Dermis microvascular lymphatic vessel endothelial cell (primary cell): ENCODE results near the gene ZSWIM7. TPM values are rescaled to one million over a fixed set of nuclear protein-coding genes. Genes with fewer than 3 reads are reported as not detected.

Experiments used
- DNase-seq, 2 donors: peaks; one replicate each; pipeline versions ENCODE4 v3.0.0 to v3.0.0-alpha.2; 2010; ENCODE audit warnings: low read depth in 2 of 2
- total RNA-seq: library from RNA; depleted of rRNA; stranded (reverse); fragments of >200 nt; gene quantifications from 2 replicates; pipeline ENCODE4 v1.2.1, GENCODE V29; 2014

The ZSWIM7 gene
- total RNA-seq, 1 donor from 2014 or later, result 14.9 TPM

DNA sequence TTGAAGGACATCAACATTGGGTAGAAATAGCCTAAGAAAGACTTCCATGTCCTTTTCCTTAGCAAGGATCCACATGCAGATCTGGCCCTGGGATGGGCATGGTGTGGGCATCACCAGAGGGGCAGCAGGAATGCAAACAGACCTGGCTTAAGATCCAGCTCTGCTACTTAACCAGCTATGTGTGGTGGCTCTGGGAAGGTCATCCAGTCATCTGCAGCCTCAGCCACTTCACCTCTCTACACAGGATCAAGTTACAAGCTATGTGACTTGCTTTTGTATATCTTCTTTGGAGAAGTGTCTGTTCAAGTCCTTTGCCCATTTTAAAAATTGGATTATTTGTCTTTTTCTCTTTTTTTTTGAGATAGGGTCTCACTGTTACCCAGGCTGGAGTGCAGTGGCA, 68.1 kb downstream of the ZSWIM7 start:
- no peak for DNase-seq

DNA sequence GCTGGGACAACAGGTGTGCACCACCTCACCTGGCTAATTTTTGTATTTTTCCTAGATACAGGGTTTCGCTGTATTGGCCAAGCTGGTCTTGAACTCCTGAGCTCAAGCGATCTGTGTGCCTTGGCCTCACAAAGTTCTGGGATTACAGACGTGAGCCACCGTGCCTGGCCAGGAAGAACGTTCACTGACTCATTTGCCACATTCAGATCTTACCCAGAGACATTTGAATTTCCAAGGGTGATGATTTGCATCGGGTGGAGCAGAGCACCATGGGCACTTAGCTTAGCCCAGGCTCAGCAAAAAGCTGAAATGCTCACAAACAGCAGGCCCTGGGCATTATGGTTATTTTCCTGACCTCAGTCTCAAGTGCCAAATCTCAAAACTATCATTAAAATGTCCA, 69.1 kb downstream of the ZSWIM7 start:
- DNase-seq, result no peak

DNA sequence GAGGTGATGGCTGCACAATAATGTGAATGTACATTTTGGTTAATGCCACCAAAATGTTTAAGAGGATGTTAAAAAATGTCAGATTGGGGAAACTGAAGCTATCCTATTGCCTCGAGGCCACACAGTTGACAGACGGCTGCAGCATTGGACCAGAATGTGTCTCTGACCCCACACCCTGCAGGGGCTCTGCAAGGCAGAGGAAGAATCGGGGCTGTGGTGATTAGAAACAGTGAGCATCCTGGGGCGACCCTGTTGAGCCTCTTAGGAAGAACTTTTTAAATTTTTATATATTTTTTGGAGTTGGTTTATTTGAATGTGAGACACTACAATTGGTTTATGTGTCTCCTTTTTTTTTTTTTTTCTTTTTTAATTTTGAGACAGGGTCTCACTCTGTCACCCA, 69.6 kb downstream of the ZSWIM7 start:
- DNase-seq, result no peak

DNA sequence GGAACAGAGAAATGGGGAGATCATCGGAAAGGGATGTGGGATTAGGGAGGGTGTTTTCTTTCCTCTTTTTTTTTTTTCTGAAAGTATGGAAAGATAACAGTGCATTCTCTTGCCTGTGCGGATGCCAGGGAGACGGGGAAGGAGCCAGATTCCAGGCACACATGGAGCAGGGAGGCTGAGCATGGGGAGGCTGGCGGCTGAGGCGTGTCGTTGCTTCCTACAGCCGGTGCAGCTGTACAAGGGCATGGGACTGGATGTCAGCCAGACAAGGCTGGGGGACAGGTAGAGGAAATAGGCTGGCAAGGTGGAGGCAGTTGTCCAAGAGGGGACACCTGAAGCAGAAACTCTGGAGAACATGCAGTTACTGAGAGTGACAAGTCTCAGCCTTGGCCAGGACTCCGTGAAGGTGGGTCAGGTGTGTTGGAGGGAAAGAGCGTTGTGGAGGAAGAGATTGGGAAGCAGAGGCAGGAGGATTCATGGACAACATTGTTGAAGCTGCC, 71.2 kb downstream of the ZSWIM7 start:
- DNase-seq, result no peak

Other genes starting within 250 kb of the ZSWIM7 start
- gene ADORA2B, start 54.6 kb downstream of the ZSWIM7 start, total RNA-seq, result 6.4 and 7.5 TPM in 2 replicates
- gene TTC19, start 120 bp upstream of the ZSWIM7 start, total RNA-seq, result 35.9 and 53.5 TPM in 2 replicates
- 67.4 and 85.3 TPM in 2 replicates for gene NCOR1, start 215.8 kb upstream of the ZSWIM7 start, total RNA-seq
- gene PIGL, start 217.5 kb upstream of the ZSWIM7 start, total RNA-seq, result 8.9 and 11.8 TPM in 2 replicates